ENCODE measurements around the gene CD58.

The CD58 gene

DNA sequence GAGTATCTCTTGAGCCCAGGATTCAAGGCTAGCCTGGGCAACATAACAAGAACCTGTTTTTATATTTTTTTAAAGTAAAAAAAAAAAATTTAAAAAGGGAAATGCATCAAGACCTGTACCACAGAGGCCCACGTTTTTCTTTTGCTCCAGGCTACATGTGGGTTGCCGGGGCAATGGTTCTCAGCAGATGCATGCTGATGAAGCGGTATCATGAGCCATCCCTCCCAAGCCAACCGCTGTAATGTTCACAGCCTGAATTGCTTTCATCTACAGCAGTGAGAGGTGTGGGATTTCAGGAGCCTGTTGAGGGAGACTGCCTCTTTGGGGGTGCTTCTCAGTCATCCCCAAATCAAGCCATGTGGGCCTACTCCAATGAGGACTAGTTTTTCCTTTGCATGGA, 60.5 kb downstream of the CD58 start:
- no peak for DNase-seq (ENCODE audit: low spot score)

DNA sequence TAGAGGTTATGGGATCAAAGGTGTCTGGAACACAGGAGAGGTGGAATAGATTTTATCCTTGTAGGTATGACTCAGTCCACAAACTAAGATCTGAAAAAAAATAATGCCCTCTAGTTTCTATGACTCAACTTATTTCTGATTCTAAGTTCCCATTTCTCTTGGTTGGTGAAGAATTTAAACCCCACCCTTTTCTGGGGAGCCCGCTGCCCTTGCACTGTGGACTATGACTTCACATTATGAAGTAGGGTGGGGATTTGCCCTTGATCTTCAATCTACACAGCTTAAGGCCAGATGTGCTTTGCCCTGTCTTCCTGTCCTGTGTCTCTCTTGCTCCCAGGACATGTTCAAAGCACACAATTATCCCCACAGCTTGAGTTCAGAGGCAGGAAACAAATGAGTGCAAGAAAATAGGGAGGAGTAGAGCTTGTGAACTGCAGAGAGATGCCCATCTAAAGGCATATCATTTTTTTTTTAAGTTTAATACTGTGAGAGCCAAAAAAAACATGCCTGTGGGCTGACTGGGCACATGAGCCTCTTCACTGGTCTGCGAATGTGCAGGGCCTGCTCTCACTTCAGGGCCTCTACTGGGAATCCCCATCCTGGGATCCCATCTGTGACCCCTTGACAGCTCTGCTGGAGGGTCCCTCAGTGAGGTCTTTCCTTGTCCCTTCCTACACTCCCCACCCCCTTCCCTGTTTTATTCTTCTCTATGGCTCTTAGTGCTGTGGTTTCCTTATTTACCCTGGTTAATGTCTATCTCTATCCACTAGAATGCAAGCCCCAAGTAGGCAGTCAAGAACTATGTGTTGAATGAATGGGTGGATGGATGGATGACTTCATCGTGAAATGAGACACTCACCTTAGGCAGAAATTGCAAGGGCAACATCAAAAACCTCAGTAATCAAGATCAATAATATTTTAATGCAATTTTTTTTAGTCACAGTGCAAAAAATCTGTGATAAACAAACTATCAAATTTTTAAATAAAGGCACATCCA, 61.5 kb downstream of the CD58 start:
- DNase-seq (ENCODE audit: low spot score): no peak

- no peak for DNase-seq (ENCODE audit: low spot score)
Measured at GRCh38 chr1:116508085-116508983, 62.5 kb downstream of the CD58 start.

GRCh38 chr1:116507631-116508030, 63.2 kb downstream of the CD58 start:
- DNase-seq (ENCODE audit: low spot score): no peak

GRCh38 chr1:116506132-116507004, 64.5 kb downstream of the CD58 start:
- DNase-seq (ENCODE audit: low spot score): no peak

GRCh38 chr1:116504308-116505156, 66.3 kb downstream of the CD58 start:
- DNase-seq (ENCODE audit: low spot score): no peak

- no peak for DNase-seq (ENCODE audit: low spot score)
Measured at GRCh38 chr1:116503546-116504307, 67.1 kb downstream of the CD58 start.

DNA sequence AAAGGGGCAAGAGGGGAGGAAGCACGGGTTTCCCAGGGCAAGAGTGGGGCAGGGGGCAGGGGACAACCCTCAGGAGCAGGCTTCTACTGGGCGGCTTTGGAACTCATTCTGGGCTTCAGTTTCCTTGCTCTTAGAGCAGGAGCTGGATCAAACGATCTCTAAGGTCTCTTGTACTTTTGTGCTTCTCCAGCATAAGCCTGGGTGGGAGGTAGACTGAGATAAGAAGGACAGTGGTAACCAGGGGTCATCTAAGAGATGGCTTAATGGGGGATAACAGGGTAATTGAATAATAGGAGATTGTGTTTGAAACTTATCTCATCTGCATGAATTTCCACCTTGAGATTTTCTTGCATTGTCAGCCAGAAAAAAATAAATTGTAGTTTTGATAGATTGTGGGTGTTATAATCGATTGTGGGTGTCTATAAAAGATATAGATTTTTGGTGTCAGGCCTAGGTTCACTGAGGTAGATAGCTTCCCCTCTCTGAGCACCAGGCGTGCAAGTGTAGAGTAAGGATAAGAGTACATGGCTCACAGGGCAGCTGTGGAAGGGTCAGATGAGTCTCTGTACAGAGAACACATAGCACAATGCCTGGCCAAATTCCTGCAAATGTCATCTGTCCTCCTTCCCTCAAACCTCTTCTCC, 68.0 kb downstream of the CD58 start:
- DNase-seq (ENCODE audit: low spot score): no peak

DNA sequence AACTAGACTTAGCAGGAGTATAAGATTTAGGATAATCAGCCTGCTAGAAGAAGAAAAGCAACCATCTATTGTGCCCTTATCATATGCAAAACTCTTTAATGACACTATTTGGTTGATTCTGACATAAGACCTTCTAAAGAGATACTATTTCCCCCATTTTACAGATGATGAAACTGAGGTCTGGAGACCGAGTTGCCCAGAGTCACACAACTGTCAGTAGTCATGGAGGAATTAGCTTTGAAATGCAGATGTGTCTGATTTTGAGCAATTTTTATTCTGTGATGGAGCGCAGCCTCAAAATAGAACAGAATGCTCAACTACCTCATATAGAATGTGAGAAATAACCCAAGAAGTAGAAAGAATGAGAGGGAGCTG, 69.0 kb downstream of the CD58 start:
- no peak for DNase-seq (ENCODE audit: low spot score)

GRCh38 chr1:116501125-116501869, 69.5 kb downstream of the CD58 start:
- no peak for DNase-seq (ENCODE audit: low spot score)

- peak; percentile 86 for DNase-seq (ENCODE audit: low spot score)
Measured at GRCh38 chr1:116498789-116499628, 71.8 kb downstream of the CD58 start.

- no peak for DNase-seq (ENCODE audit: low spot score)
Measured at GRCh38 chr1:116497656-116498055, 73.2 kb downstream of the CD58 start.

DNA sequence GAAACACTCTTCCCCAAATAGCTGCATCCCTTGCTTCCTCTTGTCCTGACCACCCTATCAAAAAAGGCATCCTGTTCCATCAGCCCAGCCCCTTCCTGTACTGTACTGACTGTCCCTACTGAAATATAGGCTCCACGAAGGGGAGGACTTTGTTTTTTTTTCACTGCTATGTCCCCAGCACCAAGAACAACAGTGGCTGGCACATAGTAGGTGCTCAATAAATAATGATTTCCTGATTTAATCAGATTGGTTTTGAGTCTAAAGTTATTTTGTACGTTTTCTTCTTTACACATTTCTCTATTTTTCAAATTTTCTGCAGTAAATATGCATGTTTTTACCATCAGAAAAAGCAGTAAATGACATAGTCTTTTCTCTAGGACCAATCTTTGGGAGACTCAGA, 73.9 kb downstream of the CD58 start:
- no peak for DNase-seq (ENCODE audit: low spot score)

DNA sequence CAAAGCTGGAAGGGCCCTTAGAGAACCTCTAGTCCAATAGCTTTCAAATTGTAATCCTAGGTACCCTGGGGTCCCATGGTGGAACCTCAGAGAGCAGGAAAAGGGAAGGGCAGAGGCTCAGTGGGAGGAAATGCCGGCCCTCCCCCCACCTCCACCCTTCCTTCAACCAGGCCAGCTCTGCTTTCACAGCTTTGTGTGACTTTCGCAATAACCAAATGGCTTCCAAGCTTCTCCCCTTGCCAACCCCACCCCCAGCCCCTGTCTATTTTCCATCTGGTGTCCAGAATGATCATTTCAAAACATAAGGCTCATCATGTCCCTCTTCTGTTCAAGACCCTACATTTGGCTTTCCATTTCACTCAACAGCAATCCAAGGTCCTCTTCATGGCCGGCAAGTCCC, 74.4 kb downstream of the CD58 start:
- DNase-seq (ENCODE audit: low spot score): no peak

GRCh38 chr1:116495535-116495934, 75.3 kb downstream of the CD58 start:
- DNase-seq (ENCODE audit: low spot score): no peak

DNA sequence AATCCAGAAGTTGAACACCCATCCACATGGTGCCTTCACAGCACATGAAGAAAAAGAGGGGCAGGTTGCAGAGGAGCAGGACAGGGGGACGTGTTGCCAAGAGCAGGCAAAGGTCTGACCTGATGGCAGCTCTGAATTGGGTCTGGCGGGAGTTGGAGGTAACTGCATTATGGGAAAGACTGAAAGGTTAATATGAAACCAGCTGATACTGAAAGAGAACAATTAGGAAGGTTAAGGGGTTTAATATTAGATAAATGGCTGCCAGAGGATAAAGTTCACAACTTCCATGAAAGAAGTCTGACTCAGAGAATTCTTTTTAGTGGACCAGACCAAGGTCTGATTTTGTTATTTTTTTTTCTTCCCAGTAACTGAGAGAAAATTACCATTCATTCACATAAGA, 76.1 kb downstream of the CD58 start:
- no peak for DNase-seq (ENCODE audit: low spot score)

GRCh38 chr1:116494353-116494692, 76.5 kb downstream of the CD58 start:
- peak; percentile 8 for DNase-seq (ENCODE audit: low spot score)

All from cerebellar cortex (tissue), 1 donor.